ENCODE data around the gene ZNF385B. TPM values are rescaled to one million over a fixed set of nuclear protein-coding genes. Genes with fewer than 3 reads are reported as not detected.

Gene ZNF385B
- total and polyA plus RNA-seq, 2 donors (not counting 1 experiment from before 2014, with no cell fraction given), result not detected

- Histone ChIP-seq H3K4me1 (ENCODE audit: control insufficient read depth in 2 of 2, insufficient read depth in 2 of 2, low read length in 2 of 2) (no peaks in the 10 kb centered on the region), H3K36me3 (replicated peaks in 1 of 2; ENCODE audit: control extremely low read depth in 1 of 2, control insufficient read depth in 1 of 2, extremely low read depth in 1 of 2, insufficient read depth in 2 of 2, low read length in 1 of 2) (no peaks in the 10 kb centered on the region), H3K9me3 (ENCODE audit: control extremely low read depth in 1 of 3, control insufficient read depth in 2 of 3, insufficient read depth in 1 of 3, low read length in 2 of 3) (no peaks in the 10 kb centered on the region), H2AFZ (ENCODE audit: insufficient read depth, low read depth, low read length, poor library complexity, severe bottlenecking) (no peak overlapping the region), H3K9ac (ENCODE audit: low read length) (no peak overlapping the region), H3K79me2 (ENCODE audit: control insufficient read depth, insufficient read depth, low read length) (no peaks in the 10 kb centered on the region), H3K27me3 (replicated peaks in 1 of 4; ENCODE audit: control extremely low read depth in 1 of 4, control insufficient read depth in 3 of 4, insufficient read depth in 4 of 4, low read length in 3 of 4) (peaks cover 0 to 9% (median 4%) of the 10 kb centered on the region in 4 experiments), H3K4me2 (replicated peaks; ENCODE audit: low read depth, low read length, poor library complexity, severe bottlenecking) (no peak overlapping the region), H3K27ac (ENCODE audit: low read length in 2 of 2) (no peak overlapping the region), H3K4me3 (ENCODE audit: control extremely low read depth in 1 of 5, extremely low read depth in 1 of 5, insufficient read depth in 1 of 5, low read depth in 2 of 5, low read length in 4 of 5) (no peak overlapping the region), H4K20me1 (ENCODE audit: control insufficient read depth, insufficient read depth, low read length, poor library complexity, severe bottlenecking) (no peaks in the 10 kb centered on the region)
- no peak for ATAC-seq (ENCODE audit: low read depth)
- Mint-ChIP-seq H3K27me3 (peaks cover 31% of the 10 kb centered on the region), H3K4me1 (no peaks in the 10 kb centered on the region), H3K4me3 (no peak overlapping the region), H3K9me3 (ENCODE audit: insufficient read depth) (no peaks in the 10 kb centered on the region), H3K27ac (no peak overlapping the region)
- CTCF ChIA-PET, result no interaction called here
- TF ChIP-seq CTCF (IDR thresholded peaks at IDR 0.05) (no peak), EZH2 (IDR thresholded peaks at IDR 0.05; ENCODE audit: borderline replicate concordance, insufficient read depth, low read depth, low read length, poor library complexity, severe bottlenecking) (no peak)
- no peak for DNase-seq
- POLR2A ChIA-PET, result no interaction called here
- WGBS (ENCODE audit: insufficient coverage), result no CpG with 5 or more reads among the region's 2 CpGs
- intact Hi-C loops (cut with micrococcal nuclease), result no loop called here
Observed at GRCh38 chr2:179470992-179471391, 390.4 kb downstream of the ZNF385B start.

GRCh38 chr2:179470089-179470488 is 391.3 kb downstream of the ZNF385B start:
- no peaks in the 10 kb centered on the region for H3K4me1 ChIP-seq (ENCODE audit: control insufficient read depth in 2 of 2, insufficient read depth in 2 of 2, low read length in 2 of 2)
- ChIA-PET CTCF (interaction anchor here (1.2 kb wide), 1 partner anchor 19 kb away, joined by 3 read pairs; no protein-coding TSS in a partner anchor), POLR2A (no interaction called here)
- H3K36me3 ChIP-seq (replicated peaks in 1 of 2; ENCODE audit: control extremely low read depth in 1 of 2, control insufficient read depth in 1 of 2, extremely low read depth in 1 of 2, insufficient read depth in 2 of 2, low read length in 1 of 2), result no peaks in the 10 kb centered on the region
- TF ChIP-seq EZH2 (IDR thresholded peaks at IDR 0.05; ENCODE audit: borderline replicate concordance, insufficient read depth, low read depth, low read length, poor library complexity, severe bottlenecking) (no peak), CTCF (IDR thresholded peaks at IDR 0.05) (no peak)
- H3K27ac ChIP-seq (ENCODE audit: low read length in 2 of 2), result no peak overlapping the region
- intact Hi-C loops (cut with micrococcal nuclease), result no loop called here
- Mint-ChIP-seq H3K4me1 (no peaks in the 10 kb centered on the region), H3K4me3 (no peak overlapping the region), H3K9me3 (ENCODE audit: insufficient read depth) (peaks cover 1% of the 10 kb centered on the region), H3K27ac (no peak overlapping the region), H3K27me3 (peaks cover 34% of the 10 kb centered on the region)
- WGBS (ENCODE audit: insufficient coverage), result 87% methylated on average over 3 of the region's 3 CpGs
- no peak overlapping the region for H3K9ac ChIP-seq (ENCODE audit: low read length)
- no peaks in the 10 kb centered on the region for H3K9me3 ChIP-seq (ENCODE audit: control extremely low read depth in 1 of 3, control insufficient read depth in 2 of 3, insufficient read depth in 1 of 3, low read length in 2 of 3)
- H3K4me3 ChIP-seq (ENCODE audit: control extremely low read depth in 1 of 5, extremely low read depth in 1 of 5, insufficient read depth in 1 of 5, low read depth in 2 of 5, low read length in 4 of 5), result no peak overlapping the region
- H3K27me3 ChIP-seq (replicated peaks in 1 of 4; ENCODE audit: control extremely low read depth in 1 of 4, control insufficient read depth in 3 of 4, insufficient read depth in 4 of 4, low read length in 3 of 4), result peaks cover 0 to 9% (median 4%) of the 10 kb centered on the region in 4 experiments
- no peaks in the 10 kb centered on the region for H3K79me2 ChIP-seq (ENCODE audit: control insufficient read depth, insufficient read depth, low read length)
- ATAC-seq (ENCODE audit: low read depth) (no peak), DNase-seq (no peak)
- no peak overlapping the region for H3K4me2 ChIP-seq (replicated peaks; ENCODE audit: low read depth, low read length, poor library complexity, severe bottlenecking)
- no peak overlapping the region for H2AFZ ChIP-seq (ENCODE audit: insufficient read depth, low read depth, low read length, poor library complexity, severe bottlenecking)
- H4K20me1 ChIP-seq (ENCODE audit: control insufficient read depth, insufficient read depth, low read length, poor library complexity, severe bottlenecking), result no peaks in the 10 kb centered on the region

Data from B cell (primary cell).